ENCODE data around the gene GPS1. TPM values are rescaled to one million over a fixed set of nuclear protein-coding genes. Genes with fewer than 3 reads are reported as not detected.

The GPS1 gene
- total RNA-seq, 1 donor from 2014 or later: 102 TPM

DNA sequence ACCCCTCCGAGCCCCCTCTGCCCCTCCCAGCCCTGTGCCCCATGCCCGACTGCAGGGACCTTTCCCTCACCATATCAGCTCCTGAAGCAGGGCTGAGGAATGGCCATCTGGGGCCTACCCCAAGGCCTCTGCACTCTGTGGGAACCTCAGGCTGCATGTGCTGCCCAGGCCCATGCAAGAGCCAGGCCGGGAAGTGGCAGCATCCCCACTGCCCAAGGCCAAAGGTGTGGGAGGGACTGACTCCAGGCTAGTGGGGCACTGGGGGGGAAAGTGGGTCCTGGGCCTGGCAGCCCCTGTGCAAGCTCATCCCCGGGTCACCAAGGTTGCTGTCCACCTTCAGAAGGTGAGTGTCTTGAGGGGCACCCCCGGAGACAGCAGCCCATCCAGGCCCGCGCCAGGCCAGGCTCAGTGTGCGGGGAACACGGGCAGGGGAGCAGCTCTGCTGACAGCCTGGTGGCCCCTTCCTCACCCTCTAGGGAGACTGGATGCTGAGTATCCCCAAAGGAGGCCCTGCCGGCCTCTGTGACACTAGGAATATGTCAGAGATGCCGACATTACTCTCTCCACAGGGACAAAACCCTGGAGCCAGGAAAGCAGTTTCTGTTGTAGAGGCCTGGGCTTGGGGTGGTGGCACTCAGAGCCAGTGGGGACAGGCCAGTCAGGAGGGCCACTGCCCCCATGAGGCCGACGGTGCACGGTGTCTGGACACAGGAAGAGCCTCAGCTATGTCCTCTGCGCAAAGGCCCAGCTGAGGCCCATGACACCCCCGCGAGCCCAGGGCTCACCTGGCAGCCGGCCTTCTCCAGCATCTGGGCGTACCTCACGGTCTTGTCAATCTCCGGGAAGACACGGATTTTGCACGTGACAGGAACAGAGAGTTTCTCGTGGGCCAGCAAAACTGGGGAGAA, 10.6 kb downstream of the GPS1 start:
- Mint-ChIP-seq H3K27me3 (ENCODE audit: low read depth, unreplicated experiment) (no peaks in the 10 kb centered on the region), H3K4me1 (ENCODE audit: low read depth, unreplicated experiment) (no peaks in the 10 kb centered on the region), H3K9me3 (ENCODE audit: unreplicated experiment) (no peaks in the 10 kb centered on the region), H3K4me3 (ENCODE audit: unreplicated experiment) (no peak overlapping the region), H3K36me3 (ENCODE audit: low read depth, unreplicated experiment) (peaks cover 3% of the 10 kb centered on the region), H3K27ac (ENCODE audit: unreplicated experiment) (no peak overlapping the region)
- no peak for TF ChIP-seq EZH2 (IDR thresholded peaks at IDR 0.05; ENCODE audit: insufficient read depth, low read length)
- TF ChIP-seq, protein P1, sequence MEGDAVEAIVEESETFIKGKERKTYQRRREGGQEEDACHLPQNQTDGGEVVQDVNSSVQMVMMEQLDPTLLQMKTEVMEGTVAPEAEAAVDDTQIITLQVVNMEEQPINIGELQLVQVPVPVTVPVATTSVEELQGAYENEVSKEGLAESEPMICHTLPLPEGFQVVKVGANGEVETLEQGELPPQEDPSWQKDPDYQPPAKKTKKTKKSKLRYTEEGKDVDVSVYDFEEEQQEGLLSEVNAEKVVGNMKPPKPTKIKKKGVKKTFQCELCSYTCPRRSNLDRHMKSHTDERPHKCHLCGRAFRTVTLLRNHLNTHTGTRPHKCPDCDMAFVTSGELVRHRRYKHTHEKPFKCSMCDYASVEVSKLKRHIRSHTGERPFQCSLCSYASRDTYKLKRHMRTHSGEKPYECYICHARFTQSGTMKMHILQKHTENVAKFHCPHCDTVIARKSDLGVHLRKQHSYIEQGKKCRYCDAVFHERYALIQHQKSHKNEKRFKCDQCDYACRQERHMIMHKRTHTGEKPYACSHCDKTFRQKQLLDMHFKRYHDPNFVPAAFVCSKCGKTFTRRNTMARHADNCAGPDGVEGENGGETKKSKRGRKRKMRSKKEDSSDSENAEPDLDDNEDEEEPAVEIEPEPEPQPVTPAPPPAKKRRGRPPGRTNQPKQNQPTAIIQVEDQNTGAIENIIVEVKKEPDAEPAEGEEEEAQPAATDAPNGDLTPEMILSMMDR (IDR thresholded peaks at IDR 0.05; ENCODE audit: insufficient read depth, low read depth, low read length): no peak
- no peak overlapping the region for H3K4me2 ChIP-seq (ENCODE audit: low read length)
- no peak for DNase-seq (ENCODE audit: low read depth)
- peaks cover 30% of the 10 kb centered on the region for H3K79me2 ChIP-seq (ENCODE audit: insufficient read depth, low read length)
- no peak overlapping the region for H2AFZ ChIP-seq (ENCODE audit: low read depth, low read length)
- no peak overlapping the region for H3K9ac ChIP-seq (ENCODE audit: low read length)
- no peak for FAIRE-seq
- H3K27ac ChIP-seq (ENCODE audit: low read depth, low read length): no peak overlapping the region
- H3K4me1 ChIP-seq (ENCODE audit: insufficient read depth, low read length): peaks cover 12% of the 10 kb centered on the region
- H3K27me3 ChIP-seq (ENCODE audit: insufficient read depth, low read length): no peaks in the 10 kb centered on the region
- H3K4me3 ChIP-seq (ENCODE audit: insufficient read depth, low read depth, low read length): no peak overlapping the region
- H3K9me3 ChIP-seq (ENCODE audit: insufficient read depth, low read depth, low read length): no peaks in the 10 kb centered on the region
- H4K20me1 ChIP-seq (ENCODE audit: insufficient read depth, low read length): peaks cover 44% of the 10 kb centered on the region
- peaks cover 5% of the 10 kb centered on the region for H3K36me3 ChIP-seq (ENCODE audit: insufficient read depth, low read length)

DNA sequence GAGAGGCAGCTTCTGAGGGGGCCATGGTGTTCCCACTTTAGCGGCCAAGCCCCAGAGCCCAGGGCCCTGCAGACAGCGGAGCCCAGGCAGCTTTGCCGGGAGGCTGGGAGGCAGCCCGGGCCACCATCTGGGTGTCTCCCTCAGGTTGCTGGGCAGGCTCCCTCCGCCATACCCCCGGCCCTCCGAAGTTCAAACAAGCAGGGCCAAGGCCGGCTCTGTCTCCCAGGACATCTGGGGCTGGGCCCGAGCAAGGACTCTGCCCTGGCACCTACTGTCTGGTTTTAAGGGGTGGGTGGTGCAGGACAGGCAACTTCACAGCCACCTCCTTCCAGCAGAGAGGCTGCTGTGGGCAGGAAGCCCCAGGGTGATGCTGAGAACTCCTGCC, 11.3 kb downstream of the GPS1 start:
- peaks cover 12% of the 10 kb centered on the region for H3K4me1 ChIP-seq (ENCODE audit: insufficient read depth, low read length)
- Mint-ChIP-seq H3K4me3 (ENCODE audit: unreplicated experiment) (no peak overlapping the region), H3K4me1 (ENCODE audit: low read depth, unreplicated experiment) (no peaks in the 10 kb centered on the region), H3K27me3 (ENCODE audit: low read depth, unreplicated experiment) (no peaks in the 10 kb centered on the region), H3K9me3 (ENCODE audit: unreplicated experiment) (no peaks in the 10 kb centered on the region), H3K27ac (ENCODE audit: unreplicated experiment) (no peak overlapping the region), H3K36me3 (ENCODE audit: low read depth, unreplicated experiment) (peaks cover 3% of the 10 kb centered on the region)
- no peaks in the 10 kb centered on the region for H3K27me3 ChIP-seq (ENCODE audit: insufficient read depth, low read length)
- no peak overlapping the region for H2AFZ ChIP-seq (ENCODE audit: low read depth, low read length)
- no peak overlapping the region for H3K27ac ChIP-seq (ENCODE audit: low read depth, low read length)
- DNase-seq (ENCODE audit: low read depth): no peak
- peaks cover 30% of the 10 kb centered on the region for H3K79me2 ChIP-seq (ENCODE audit: insufficient read depth, low read length)
- no peaks in the 10 kb centered on the region for H3K9me3 ChIP-seq (ENCODE audit: insufficient read depth, low read depth, low read length)
- no peak overlapping the region for H3K4me3 ChIP-seq (ENCODE audit: insufficient read depth, low read depth, low read length)
- FAIRE-seq: no peak
- peaks cover 38% of the 10 kb centered on the region for H4K20me1 ChIP-seq (ENCODE audit: insufficient read depth, low read length)
- H3K4me2 ChIP-seq (ENCODE audit: low read length): no peak overlapping the region
- H3K36me3 ChIP-seq (ENCODE audit: insufficient read depth, low read length): peaks cover 2% of the 10 kb centered on the region
- H3K9ac ChIP-seq (ENCODE audit: low read length): no peak overlapping the region
- TF ChIP-seq, protein P1 (IDR thresholded peaks at IDR 0.05; ENCODE audit: insufficient read depth, low read depth, low read length): no peak
